Cerebellar nuclear complex (tissue), 1 donor: ENCODE results near the gene RIC8B.
"Not testable (repeated sequence)": the region's sequence is repeated elsewhere in the genome, so short reads cannot be mapped to it uniquely, and the experiment has no call there.

Experiments used
- DNase-seq, 2 experiments: peaks; one replicate each; lab custom pipeline; 2025; lab: John Stamatoyannopoulos, UW

RIC8B gene

DNA sequence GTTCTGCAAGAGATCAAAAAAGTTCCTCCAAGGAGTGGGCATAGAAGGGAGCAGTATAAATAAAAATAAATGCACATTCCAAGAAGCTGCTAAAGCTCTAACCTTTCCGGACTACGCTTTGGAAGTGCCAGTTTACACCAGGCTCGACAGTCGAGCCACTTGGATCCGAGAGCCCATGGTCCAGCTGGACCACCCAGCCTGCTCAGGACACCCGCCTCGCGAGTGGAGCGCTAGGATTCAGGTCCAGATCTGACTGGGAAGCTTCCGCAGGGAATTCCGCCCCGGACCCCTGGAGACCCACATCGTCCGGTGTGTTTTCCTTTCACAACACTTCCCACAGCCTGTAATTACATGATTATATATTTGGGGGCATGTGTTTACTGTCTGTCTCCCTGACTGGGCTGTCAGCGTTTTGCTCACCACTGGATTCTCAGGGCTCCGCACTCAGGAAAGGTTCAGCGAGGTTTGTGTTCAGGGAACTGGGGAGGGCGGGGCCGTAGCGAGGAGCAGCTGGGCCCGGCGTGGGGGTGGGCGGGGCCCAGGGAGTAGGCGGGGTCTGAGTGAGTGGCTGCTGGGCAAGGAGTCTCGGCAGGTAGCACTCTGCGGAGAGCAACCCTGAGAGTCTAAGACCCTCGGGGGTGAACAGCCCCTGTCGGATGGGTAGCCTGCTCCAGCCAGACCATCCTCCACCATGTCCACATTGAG is 128.9 kb downstream of the RIC8B start:
- DNase-seq: no peak

DNA sequence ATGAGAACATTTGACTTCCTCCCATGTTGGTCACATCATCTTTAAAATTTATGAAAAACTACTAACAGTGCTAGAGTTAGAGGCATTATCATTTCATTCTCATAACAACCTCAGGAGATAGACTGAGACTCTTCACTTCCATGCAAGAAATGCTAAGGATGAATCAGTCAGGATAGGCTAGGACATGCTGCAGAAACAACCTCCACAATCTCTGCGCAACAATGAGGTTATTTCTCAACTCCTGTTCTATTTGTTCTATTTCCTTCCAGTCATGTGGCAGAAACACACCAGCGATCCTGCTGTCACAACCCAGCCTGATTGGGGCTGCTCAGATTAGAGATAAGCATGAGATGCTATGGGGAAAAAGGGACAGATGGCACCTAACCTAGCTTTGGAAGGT is 132.2 kb downstream of the RIC8B start:
- no peak for DNase-seq

DNA sequence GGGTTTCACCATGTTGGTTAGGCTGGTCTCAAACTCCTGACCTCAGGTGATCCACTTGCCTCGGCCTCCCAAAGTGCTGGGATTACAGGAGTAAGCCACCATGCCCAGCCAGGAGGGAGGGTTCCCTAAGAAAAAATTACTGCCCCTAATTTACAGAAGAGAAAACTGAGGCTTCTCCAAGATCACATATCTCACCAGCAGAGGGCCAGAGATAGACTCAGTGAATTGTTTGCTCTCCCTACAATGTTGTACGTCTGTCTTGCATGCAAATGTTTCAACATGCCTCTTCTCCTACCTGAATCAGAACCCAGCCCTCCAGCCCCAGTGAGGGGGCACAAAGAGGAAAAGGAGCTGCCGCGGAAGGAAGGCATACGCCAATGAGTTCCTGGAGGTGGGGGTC is 132.9 kb downstream of the RIC8B start:
- DNase-seq: no peak

DNA sequence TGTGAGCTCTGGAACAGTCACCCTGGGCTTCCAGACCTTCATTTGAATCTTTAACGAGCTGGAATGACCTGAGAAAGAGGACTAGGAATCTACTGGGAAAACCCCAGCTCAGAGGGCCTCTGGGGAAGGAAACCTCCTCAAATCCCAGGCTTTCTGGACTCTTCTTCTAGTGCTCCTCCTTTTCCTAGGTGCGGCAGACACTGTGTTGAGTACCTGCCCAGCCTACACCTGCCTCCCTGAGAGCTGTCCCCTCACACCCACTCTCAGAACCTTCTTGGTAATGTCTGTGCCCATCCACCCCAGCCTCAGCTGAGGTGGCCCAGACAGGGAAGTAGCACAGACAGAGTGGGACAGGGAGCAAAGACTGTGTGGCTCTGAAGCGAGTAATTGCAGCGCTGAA is 133.4 kb downstream of the RIC8B start:
- no peak for DNase-seq

DNA sequence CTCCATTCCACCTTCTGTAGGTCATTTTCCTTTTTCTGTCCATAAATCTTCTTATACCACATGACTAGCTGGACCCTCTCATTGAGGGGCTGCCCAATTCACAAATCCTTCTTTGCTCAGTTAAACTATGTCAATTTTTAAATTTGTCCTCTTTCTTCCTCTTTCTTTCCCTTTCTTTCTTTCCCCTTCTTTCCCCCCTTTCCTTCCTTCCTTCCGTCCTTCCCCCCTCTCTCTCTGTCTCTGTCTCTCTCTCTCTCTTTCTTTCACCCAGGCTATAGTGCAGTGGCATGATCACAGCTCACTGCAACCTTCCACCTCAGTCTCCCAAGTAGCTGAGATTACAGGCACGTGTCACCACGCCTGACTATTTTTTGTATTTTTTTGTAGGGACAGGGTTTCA is 134.1 kb downstream of the RIC8B start:
- no peak for DNase-seq

DNA sequence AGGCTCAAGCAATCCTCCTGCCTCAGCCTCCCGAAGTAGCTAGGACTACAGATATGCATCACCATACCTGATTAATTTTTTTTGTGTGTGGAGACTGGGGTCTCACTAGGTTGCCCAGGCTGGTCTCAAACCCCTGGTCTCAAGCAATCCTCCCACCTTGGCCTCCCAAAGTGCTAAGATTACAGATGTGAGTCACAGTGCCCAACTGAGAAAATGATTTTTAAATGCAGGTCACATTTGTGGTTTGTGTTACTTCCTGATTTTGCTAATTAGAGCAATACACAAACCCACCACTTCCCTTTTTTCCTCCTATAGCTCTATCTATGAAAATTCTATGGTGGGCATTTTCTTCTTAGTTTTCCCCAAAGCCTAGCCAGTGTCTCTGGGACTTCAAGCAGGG is 135.7 kb downstream of the RIC8B start:
- no peak for DNase-seq

DNA sequence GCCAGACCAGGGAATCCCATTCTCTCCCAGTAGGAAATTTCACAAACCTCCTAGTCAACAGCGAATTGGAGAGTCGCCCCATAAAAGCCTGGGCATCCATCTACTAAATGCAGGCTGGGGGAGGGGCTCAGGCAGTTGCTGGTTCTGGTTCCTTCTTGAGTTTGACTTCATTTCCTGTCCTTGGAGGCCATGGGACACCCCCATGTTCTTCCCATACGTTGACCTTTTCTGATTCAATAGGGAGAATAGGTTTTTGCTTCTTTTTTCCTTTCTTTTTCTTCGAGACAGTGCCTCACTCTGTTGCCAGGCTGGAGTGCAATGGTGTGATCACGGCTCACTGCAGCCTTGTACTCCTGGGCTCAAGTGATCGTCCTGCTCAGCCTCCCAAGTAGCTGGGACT is 137.1 kb downstream of the RIC8B start:
- no peak for DNase-seq

DNA sequence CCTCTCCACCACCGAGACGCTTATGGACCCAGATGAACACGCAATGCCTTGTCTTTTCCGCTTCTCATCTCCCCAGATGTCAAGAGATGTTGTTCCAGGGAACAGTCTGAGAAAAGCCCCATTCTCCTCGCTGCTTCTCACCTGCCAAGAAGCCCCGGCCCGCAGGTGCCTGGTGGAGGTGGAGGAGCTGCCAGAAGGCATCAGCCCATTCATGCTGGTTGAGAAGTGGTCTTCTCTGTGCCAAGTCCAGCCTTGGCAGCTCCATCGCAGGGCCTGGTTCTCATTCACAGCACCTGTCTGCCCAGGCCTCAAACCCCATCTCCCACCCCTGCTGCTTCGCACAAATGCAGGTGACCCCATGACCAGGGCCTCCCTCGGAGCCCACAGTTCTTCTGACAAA is 139.0 kb downstream of the RIC8B start:
- no peak for DNase-seq

DNA sequence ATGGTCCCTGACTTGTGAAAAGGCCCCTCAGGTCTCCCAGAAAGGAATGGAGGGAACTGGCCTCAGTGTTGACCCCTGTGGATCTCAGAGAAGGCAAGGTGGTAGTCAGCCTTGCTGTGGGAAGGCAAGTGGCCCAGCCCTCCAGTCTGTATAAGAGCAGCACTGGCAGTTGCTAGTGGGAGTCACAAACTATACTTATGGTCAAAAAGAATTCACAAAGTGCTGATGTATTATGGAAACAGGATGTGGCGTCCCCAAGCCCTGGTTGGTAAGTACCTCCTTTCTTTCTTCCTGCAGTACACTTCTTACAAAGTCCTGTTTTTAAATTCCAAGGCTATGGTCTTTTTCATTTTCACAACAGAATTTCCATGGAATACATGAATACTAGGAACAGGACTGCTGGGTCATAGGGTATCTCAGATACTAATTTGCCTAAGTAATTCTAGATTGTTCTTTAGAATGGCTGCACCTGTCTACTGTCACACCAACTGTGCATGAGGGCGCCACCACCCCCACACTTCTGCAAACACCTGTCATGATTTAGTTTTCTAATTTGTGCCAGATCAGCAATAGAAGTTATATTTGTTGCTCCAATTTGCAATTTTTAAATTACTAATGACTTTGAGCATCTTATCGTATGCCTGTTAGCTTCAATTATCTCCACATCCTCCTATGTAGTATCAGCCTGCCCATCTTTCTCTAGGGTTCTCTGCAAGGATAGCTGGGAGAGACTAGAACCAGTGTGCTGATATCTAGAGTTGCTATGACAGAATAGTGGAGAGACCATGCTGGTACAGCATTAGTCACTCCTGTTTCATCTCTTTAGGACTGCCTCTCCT is 140.5 kb downstream of the RIC8B start:
- no peak for DNase-seq

DNA sequence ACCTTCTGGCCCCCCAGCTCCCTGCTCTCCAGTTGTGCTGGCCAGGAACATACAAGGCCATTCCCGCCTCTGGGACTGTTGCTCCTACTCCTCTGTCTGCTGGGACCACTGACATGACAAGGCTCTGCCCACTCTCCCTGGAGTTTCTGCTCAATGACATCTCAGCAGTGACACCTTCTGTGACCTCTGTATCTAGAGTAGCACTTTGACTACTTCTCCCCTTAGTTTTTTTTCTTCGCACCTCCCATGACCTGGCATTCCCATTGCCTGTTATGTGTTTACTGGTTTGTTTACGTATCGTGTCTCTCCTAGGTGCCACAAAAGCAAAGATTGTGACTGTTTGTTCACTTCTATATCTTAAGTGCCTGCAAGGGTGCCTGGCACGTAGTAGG is 141.1 kb downstream of the RIC8B start:
- no peak for DNase-seq

DNA sequence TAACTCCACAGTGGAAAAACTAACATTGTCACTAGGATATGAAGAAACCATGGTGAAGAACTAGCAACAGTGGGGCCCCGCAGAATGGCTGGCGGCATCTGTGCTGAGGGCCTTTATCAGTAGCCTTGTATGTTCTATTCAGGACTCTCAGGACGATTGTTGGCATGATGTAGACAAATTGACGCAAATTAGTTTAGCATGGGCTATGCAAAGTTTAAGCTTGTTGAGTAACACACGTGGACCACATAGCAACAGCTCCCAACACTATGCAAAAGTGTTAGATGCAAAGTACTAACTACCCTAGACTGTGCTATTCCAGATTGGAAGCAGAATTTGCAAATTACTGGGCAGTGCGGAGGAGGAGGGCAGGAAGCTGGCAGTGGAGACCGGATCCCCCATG is 143.0 kb downstream of the RIC8B start:
- DNase-seq: no peak

DNA sequence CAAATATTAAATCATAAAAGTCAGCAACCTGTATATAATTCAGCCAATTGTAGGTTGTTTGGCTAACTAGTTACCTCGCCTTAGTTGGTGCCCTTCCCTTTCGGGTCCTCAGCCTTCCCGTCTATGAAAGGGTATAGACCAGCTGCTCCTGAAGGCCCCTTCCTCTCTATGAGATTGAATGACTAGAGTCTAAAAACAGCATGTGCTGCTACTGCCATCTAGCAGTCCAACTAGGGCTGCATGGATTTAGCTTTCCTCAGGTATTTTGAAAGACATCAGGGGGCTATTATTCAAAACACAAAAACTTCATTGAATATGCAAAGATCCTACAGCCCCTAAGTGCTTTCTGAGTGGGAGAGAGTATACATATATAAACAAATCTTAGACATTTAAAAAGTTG is 144.3 kb downstream of the RIC8B start:
- no peak for DNase-seq

DNA sequence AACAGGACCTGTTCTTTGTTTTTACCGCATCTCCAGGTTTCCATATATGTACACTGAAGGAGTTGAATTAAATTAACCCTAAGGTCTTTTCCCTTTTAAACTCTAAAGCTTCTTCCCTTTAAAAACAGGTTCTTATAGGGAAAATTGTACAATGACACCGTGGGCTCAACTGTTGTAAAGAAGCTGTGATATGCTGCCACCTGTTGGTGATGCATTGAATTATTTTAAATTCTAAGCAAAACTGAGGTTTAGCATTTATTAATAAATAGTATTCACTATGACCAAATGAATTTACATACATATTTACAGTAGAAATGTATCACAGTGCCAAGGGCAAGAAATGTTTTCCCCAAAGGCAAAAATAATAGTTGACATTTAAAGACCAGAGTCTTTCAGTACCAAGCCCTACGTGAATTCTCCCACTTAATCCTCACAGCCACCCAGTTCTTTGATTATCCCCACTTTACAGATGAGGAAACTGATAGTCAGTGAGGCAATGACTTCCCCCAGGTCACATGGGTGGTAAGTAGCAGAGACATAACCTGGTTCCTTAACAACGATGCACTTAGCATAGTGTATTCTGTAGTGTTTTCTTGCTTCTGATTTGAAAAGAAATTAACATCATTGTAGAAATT is 145.5 kb downstream of the RIC8B start:
- no peak for DNase-seq

DNA sequence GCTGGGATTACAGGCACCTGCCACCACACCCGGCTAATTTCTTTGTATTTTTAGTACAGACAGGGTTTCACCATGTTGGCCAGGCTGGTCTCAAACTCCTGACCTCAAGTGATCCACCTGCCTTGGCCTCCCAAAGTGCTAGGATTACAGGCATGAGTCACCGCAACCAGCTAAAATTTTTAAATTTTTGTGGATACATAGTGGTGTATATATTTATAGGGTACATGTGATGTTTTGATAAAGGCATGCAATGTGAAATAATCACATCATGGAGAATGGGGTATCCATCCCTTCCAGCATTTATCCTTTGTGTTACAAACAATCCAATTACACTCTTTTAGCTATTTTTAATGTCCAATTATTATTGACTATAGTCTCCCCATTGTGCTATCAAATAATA is 147.5 kb downstream of the RIC8B start:
- DNase-seq: not testable (repeated sequence)

DNA sequence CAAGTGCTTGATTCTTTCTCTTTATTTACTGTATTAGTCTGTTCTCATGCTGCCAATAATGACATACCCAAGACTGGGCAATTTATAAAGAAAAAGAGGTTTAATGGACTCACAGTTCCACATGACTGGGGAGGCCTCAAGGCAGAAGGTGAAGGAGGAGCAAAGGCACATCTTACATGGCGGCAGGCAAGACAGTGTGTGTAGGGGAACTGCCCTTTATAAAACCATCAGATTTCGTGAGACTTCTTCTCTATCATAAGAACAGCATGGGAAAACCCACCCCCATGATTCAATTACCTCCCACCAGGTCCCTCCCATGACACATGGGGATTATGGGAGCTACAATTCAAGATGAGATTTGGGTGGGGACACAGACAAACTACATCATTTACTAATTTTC is 149.1 kb downstream of the RIC8B start:
- not testable (repeated sequence) for DNase-seq

DNA sequence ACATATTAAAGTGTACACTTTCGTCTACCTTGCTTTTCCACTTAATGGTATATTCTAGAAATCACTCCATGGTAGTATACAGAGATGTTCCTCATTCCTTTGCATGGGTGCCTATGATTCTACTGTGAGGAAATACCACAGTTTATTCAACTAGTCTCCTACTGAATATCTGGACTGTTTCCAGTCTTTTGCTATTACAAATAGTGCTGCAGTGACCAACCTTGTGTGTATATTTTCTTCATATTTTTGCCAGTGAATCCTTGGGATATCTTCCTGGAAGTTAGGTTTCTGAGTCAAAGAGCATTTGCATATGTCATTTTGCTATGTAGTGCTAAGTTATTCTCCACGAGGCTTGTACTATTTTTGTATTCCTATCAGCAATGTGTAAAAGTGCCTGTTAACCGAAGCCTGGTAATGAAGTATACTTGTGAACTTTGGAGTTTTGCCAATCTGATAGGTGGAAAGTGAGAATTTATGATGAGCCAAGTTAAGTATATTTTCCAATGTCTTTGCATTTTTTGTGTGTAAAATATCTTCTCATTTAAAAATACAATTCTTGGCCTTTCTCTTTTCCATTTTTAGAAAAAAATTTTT is 149.9 kb downstream of the RIC8B start:
- no peak for DNase-seq

DNA sequence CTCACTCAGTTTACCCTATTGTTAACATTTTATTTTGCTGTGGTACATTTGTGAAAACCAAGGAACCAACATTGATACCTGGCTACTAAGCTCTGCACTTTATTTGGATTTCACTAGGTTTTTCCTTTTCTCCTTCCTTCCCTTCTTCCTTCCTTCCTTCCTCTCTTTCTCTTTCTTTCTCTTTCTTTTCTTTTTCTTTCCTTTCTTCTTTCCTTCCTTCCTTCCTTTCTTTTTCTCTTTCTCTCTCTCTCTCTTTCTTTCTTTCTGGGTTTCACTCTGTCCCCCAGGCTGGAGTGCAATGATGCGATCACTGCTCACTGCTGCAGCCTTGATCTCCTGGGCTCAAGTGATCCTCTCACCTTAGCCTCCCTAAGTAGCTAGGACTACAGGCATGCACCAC is 152.2 kb downstream of the RIC8B start:
- no peak for DNase-seq

DNA sequence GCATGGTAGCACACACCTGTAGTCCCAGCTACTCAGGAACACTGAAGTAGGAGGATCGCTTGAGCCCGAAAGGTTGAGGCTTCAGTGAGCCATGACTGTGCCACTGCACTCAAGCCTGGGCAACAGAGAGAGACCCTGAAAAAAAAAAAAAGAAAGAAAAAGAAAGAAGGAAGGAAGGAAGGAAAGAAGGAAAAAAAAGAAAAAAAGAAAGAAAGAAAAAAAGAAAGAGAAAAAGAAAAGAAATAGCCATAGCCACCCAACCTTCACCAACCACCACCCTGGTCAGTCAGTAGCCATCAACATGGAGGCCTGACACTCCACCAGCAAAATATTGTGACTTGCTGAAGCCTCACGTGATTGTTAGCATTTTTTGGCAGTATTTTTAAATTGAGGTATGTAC is 159.8 kb downstream of the RIC8B start:
- no peak for DNase-seq
